Stimulated activated CD8-positive, alpha-beta memory T cell treated with anti-CD3 and anti-CD28 coated beads, Interleukin-7, amount 100 ng/mL, for 48 hours (primary cell): ENCODE results near the gene CDK5RAP2.
"Not testable (repeated sequence)": the region's sequence is repeated elsewhere in the genome, so short reads cannot be mapped to it uniquely, and the experiment has no call there.

Experiments used
- DNase-seq, 2 donors: peaks; one replicate each; pipeline ENCODE4 v3.0.0-alpha.2; 2020; ENCODE audit warnings: low read depth in 1 of 2; ENCODE audit errors: extremely low read depth in 1 of 2

Gene CDK5RAP2

DNA sequence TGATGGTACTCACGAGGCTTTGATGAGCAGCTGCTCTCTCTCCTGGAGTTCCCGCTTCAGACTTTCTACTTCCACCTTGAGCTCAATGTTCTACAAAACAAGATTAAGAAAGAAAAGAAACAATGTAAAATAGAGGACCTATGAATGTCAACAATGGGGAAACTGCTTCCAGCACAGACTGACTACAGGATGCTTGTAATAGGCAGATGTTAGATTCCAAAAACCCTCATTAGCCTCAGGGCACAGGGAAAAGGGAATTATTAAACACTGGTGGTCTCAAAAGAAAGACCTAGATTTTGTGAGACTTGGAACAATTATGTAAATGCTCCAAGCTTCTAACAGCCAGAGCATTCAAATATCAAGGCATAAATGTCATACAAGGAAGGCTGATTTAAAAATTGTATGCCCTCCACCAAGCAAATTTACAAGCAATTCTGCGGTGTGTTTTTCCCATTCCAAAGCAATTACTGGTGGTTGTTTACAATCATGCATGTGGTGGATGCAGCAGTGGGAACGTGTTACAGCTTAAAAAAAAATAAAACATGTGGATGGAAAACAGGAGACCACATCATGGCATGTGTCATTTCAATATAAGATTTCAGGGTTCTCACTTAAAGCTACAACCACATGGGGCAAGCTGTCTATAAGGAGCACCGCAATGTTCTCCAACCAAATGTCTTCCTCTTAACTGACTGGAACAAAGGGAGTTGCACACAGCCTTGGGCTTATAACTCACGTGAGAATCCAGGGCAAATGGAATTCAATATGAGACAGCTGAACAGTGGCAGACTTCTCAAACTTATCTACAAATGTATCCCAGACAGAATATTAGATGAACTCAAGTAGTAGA, 34.0 kb downstream of the CDK5RAP2 start:
- no peak for DNase-seq

- no peak for DNase-seq
These were observed 35.5 kb downstream of the CDK5RAP2 start for GRCh38 chr9:120544441-120544840.

DNA sequence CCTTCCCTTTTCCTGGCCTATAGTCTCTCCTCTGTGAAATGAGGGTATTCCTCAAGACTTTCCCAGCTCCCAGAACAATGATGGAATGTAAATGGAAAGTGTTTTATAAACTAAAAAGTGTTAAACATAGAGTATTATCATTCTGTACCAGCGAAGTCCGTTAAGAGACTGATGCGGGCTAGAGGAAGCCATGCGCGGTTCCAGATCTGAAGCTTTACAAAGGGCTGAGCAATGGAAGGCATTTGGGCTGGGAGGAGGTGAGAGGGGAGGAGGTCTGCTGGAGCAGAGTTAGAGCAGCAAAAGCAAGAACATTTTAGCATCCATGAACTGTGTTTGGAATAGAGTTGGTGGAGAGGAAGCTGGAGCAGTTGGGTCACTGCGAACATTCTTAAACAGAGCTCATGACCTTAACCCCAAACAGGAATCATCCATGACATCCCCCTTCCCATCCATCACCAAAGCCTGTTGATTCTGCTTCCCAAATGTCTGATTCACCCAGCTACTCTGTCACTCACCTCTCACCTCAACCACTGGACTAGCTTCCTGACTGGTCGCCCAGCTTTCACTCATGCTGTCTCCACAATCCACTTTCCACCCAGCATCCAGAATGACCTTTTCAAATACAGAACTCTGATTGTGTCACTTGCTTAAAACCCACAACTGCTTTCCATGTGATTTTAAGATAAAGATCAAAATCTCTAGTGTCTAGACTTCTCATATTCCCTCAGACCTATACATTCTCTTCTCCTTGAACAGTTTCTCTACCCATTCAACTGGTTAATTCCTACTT, 37.1 kb downstream of the CDK5RAP2 start:
- DNase-seq, result no peak

GRCh38 chr9:120541921-120542320, 38.0 kb downstream of the CDK5RAP2 start:
- DNase-seq, result no peak

- no peak for DNase-seq
These were observed 40.0 kb downstream of the CDK5RAP2 start for GRCh38 chr9:120539951-120540350.

DNA sequence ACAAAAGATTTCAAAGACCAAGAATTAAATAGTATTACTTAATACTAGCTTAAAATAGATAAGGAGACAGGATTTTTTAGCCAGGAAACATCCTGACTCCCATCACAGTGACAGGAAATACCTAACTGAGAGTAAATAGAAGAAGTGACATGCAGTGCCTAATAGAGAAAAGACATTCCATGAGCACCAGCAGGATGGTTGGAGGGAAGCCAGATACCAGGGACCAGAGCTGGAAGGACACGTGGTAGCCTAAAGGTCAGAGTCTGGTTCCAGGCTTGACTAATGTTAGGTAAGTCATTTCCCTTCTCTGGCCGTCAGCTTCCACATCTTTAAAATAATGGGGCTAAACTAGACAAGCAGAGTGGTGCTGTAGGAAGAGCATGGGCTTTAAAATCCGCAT, 41.6 kb downstream of the CDK5RAP2 start:
- no peak for DNase-seq

DNA sequence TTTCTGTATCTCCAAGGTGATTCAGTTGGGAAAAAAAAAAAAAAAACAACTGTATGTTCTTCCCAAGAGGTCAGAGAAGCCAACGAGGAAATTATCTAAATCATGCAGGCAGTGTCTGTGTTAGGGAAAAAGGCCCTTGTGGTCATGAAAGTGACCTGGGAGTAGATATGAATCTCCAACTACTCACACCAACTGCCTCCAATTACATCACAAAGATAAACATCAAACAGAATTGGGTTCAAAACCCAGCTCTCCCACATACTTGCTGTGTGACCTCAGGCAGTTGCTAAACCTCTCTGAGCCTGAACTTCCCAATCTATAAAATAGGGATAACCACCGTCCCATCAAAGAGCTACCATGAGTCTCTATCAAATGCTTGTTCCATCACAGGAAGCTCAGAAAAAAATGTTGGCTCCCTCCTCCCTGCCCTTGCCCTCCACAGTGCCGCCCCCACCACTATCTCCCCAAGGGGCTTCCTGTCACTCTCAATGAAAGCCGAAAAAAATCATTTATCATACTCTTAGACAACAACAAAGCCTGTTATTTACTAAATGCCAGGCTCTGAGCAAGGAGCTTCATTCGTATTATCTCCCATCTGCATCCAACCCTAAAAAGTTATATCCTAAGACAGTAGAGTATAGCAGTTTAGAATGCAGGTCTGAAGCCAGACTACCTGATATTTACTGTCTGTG, 42.9 kb downstream of the CDK5RAP2 start:
- DNase-seq, result no peak

DNA sequence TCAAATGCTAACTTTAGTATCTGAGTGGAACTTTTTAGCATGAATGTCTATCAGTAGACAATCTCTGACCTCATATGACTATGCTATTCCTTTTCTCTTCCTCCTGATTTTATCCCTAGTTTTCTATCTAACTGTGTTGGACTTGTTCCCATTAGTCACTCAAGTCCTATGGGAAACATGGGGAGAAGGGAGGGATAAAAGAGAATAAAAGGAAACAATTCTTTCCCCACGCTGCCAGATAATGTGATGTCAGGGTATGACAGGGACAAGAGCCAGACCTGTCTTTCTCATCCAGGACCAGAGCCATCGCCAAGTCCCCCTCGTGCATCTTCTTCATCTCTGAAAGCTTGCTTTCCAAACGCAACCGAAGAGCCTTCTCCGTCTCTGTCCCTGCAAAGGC, 43.9 kb downstream of the CDK5RAP2 start:
- no peak for DNase-seq

GRCh38 chr9:120534266-120534665, 45.7 kb downstream of the CDK5RAP2 start:
- DNase-seq, result no peak

- DNase-seq, result no peak
These were observed 47.1 kb downstream of the CDK5RAP2 start for GRCh38 chr9:120532891-120533290.

GRCh38 chr9:120532475-120532874, 47.5 kb downstream of the CDK5RAP2 start:
- no peak for DNase-seq

GRCh38 chr9:120531683-120532300, 48.2 kb downstream of the CDK5RAP2 start:
- DNase-seq, result no peak

- not testable (repeated sequence) for DNase-seq
These were observed 49.6 kb downstream of the CDK5RAP2 start for GRCh38 chr9:120530220-120530832.

DNA sequence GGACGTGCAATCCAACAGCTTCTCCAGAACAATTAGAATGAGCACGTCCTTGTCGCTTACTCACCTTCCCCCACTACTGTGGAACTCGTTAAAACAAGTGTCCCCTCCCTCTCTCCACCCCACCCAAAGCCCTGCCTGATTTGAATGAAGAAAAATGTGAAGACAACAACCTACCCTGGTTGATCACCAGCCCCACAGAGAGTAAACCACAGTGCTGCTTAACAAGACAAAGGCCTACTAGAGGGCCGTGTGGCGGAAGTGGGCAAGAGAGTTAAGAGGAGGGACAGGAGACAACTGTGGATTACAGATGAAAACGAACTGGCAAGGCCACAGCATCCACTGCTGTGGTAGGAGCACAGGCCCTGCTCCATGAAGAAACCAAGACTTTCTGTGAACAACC, 51.1 kb downstream of the CDK5RAP2 start:
- no peak for DNase-seq

DNA sequence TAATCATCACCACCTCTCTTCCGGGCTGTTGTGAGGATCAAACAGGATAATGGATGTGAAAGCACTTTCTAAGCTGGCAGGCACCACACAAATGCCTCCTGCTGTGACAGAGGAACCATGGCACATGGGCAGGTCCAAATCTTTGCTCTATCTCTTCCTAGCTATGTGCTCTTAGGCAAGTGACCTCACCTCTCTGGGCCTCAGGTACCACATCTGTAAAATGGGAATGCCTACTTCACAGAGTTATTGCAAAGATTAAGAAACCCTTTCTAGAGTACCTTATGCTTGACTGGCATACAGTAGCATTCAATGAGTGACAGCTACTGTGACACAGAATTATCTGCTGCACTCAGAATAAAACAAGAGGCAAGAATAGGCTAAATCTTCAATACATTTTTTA, 51.6 kb downstream of the CDK5RAP2 start:
- DNase-seq, result no peak

DNA sequence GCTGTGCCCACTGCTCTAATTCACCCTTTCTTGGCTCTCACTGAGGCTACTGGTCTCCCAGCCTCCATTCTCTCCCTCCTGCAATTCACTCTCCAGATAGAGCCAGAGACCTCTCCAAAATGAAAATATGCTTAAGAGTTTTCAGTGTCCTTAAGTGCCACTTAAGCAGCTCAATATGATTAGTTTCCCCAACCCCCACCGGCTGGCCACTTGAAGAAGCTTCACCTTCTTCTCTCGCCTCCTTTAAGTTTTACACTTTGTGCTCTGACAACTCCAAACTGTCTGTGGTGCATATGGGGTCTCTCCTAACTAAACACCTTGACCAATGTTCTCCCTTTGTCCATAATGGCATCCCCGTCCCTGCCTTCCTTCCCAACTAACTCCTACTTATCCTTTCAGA, 53.4 kb downstream of the CDK5RAP2 start:
- no peak for DNase-seq

GRCh38 chr9:120524863-120525262, 55.1 kb downstream of the CDK5RAP2 start:
- no peak for DNase-seq

DNA sequence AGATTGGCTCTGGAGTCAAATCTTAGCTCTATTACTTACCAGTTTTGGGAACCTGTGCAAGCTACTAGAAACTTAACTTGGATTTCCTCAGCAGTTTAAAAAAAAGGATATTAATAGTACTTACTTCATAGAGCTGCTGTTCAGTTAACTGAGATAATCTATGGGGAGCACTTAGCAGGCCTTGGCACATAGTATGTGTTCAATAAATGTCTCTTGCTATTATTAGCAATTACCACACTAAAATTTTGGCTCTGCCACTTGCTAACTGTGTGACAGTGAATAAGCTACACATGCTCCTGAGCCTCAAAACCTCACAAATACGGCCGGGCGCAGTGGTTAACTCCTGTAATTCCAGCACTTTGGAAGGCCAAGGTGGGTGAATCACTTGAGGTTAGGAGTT, 55.9 kb downstream of the CDK5RAP2 start:
- DNase-seq, result no peak

DNA sequence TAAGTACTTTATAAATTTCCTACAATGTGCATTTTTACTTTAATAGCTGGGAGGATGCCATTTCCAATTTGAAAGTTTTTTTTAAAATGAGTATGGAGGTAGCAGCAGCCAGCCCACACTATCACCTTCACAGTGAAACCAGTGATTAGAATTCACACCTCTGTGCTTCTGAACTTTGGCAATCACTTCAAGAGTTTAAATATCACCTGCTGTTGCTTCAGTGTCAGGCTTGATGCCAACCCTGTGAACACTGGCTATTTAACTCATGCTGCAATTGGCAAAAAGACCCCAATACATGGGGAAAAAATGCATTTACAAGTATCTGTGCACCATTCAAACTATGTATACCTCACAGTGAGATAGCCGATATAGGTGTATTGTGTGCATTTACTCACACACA, 57.4 kb downstream of the CDK5RAP2 start:
- no peak for DNase-seq

DNA sequence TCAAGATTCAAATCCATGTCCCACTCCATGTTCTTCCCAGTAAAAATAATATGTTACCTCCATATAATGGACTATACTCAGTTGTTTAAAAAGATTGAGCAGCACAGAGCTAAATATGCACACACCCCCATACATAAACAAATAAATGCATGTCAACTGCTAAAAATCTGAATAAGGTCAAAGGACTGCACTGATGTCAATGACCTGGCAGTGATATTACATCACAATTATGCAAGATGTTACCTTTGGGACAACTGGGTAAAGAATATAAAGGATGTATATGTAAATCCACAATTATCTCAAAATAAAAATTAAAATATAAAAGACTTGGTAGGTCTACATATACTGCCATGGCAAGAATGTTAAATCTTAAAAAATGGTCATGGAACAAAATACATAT, 57.9 kb downstream of the CDK5RAP2 start:
- DNase-seq, result no peak

GRCh38 chr9:120521101-120521500, 58.9 kb downstream of the CDK5RAP2 start:
- DNase-seq, result no peak
